Measurements from ENCODE around the gene FABP7.

Gene FABP7

DNA sequence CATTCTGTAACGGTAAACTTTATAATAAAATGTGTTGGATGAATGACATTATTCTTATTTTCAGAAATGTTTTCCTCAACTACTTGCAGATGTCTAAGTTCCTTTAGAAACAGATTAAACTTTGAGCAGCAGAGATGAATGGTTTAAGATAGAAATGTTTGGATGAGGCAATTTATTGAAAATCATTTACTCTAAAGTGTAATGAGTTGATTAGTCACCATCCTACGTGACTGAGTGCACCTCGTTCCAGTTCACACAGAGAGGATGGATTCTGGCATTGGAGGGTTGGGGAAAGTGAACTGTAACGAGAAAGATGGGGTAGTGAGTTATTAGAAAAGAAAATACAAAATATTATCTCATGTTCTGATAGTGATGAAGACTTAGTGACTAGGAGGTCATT, 38.2 kb downstream of the FABP7 start:
- peak; percentile 51 for FAIRE-seq
- no peak for DNase-seq (ENCODE audit: insufficient read length, low spot score)
- TF ChIP-seq, protein P1, sequence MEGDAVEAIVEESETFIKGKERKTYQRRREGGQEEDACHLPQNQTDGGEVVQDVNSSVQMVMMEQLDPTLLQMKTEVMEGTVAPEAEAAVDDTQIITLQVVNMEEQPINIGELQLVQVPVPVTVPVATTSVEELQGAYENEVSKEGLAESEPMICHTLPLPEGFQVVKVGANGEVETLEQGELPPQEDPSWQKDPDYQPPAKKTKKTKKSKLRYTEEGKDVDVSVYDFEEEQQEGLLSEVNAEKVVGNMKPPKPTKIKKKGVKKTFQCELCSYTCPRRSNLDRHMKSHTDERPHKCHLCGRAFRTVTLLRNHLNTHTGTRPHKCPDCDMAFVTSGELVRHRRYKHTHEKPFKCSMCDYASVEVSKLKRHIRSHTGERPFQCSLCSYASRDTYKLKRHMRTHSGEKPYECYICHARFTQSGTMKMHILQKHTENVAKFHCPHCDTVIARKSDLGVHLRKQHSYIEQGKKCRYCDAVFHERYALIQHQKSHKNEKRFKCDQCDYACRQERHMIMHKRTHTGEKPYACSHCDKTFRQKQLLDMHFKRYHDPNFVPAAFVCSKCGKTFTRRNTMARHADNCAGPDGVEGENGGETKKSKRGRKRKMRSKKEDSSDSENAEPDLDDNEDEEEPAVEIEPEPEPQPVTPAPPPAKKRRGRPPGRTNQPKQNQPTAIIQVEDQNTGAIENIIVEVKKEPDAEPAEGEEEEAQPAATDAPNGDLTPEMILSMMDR (IDR thresholded peaks at IDR 0.05; ENCODE audit: insufficient read depth, missing control alignments), result no peak

DNA sequence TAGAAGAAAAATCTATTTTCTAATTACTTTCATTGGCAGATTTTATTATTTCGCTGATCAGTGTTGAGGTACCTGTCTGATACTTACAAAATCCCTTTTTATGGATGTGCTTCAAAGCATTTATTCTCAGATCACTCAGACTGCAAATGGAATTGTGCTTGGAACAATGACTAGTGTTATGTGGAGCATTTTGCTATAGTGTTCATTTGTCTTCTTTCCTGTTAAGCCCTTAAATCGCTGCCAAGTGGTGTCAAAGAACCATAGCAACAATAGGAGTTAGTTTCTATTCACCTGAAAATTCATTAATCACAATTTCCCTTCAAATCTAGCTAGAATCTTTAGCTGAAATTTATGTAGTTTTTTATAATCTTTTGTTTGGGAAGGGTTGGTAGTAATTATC, 39.4 kb downstream of the FABP7 start:
- FAIRE-seq, result peak; percentile 77
- TF ChIP-seq, protein P1 (IDR thresholded peaks at IDR 0.05; ENCODE audit: insufficient read depth, missing control alignments), result no peak
- DNase-seq (ENCODE audit: insufficient read length, low spot score), result no peak

DNA sequence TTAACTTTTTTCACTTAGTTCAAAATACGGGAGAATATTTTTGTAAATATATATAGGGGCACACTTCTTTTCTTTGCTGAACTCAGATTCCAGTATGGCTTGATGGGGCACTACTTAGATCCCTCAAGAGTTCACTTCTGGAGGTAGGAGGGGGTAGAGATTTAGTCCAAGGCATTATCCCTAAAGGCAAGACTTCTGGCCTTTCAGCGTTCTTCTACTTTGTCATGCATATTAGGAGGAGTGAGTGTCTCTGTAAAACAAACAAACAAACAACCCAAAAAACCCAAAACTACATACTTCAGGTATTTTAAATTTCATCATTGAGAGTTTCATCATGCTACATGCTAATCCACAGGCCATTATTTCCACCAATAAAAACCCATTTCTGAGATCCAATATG, 41.6 kb downstream of the FABP7 start:
- FAIRE-seq (no peak), DNase-seq (ENCODE audit: insufficient read length, low spot score) (no peak)
- TF ChIP-seq, protein P1 (IDR thresholded peaks at IDR 0.05; ENCODE audit: insufficient read depth, missing control alignments), result no peak

DNA sequence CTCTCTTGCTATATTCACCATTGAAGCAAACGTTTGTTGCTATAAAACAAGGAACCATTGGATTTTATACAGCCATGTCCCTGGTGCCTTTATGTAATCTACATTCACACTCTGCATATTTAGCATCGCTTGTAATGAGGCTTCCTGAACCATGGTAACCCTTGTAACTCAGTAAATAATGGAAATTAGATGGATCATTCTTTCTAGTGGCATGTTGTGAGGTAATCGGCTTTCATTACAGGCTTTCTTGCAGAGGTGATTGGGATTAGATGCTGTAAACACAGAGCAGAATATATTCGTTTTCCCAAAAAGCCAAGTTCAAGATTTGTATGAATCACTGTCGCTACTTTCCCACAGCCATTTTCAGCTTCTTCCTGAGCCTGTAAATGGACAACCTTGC, 45.6 kb downstream of the FABP7 start:
- FAIRE-seq (peak; percentile 98), DNase-seq (ENCODE audit: insufficient read length, low spot score) (no peak)
- TF ChIP-seq, protein P1 (IDR thresholded peaks at IDR 0.05; ENCODE audit: insufficient read depth, missing control alignments), result no peak

DNA sequence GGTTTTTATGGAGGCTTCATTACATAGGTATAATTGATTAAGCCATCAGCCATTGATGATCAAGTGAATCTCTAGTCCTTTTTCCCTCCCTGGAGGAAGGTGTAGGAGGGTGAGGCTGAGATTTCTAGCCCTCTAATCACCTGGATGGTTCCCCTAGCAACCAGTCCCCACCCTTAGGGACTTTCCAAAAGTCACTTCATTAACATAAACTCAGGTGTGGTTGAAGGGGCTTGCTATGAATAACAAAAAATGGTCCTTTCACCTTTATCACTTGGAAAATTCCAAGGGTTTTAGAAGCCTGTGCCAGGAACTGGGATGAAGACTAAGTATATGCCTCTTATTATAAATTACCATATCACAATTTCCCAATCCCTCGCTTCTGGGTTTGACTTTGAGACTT, 49.9 kb downstream of the FABP7 start:
- no peak for DNase-seq (ENCODE audit: insufficient read length, low spot score)
- TF ChIP-seq, protein P1 (IDR thresholded peaks at IDR 0.05; ENCODE audit: insufficient read depth, missing control alignments), result no peak
- FAIRE-seq, result no peak

DNA sequence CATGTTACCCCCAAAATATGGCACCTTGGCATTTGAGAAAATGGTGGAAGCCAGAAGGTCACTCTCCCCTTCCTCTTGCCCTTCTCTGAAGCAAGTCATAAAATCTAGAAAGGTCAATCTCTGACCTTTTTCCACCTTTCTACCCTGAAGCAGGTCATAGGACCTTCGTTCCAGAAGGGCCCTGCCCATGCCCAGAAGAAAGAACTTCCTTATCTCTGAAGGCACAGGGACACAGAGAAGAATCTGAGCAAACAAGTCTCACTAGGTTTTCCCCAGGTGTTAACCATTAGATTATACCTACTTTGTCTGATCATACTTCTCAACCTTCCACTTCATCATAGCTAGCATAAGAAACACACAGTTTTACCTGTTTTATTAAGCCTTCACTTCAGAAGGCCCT, 52.0 kb downstream of the FABP7 start:
- TF ChIP-seq, protein P1 (IDR thresholded peaks at IDR 0.05; ENCODE audit: insufficient read depth, missing control alignments), result no peak
- no peak for FAIRE-seq
- DNase-seq (ENCODE audit: insufficient read length, low spot score), result no peak

DNA sequence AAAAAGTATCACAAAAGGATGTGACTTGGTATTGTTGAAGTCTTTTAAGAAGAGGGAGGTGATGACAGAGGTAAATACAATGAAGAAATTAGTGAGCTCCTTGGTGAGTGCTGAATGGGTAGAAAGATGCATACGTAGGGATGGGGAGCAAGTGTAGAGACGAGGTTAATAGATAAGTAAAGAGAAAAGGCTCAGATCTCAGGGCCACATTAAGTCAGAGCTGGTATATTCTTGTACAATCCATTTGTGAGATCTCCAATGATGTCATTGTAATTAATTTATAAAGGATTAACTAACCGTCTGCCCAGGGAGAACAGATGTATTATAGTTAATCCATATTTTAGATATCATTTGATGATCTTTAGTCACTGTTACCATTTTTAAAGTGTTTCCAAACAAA, 52.9 kb downstream of the FABP7 start:
- no peak for DNase-seq (ENCODE audit: insufficient read length, low spot score)
- TF ChIP-seq, protein P1 (IDR thresholded peaks at IDR 0.05; ENCODE audit: insufficient read depth, missing control alignments), result no peak
- peak; percentile 92 for FAIRE-seq

Measured in D721Med (cell line).